ENCODE data around the gene CSGALNACT2. TPM values are rescaled to one million over a fixed set of nuclear protein-coding genes. Genes with fewer than 3 reads are reported as not detected.

The CSGALNACT2 gene
- total and polyA plus RNA-seq, 8 donors = 2.3 to 8.6 (median 4.9) TPM

GRCh38 chr10:43114088-43114742 is 24.0 kb upstream of the CSGALNACT2 start:
- H3K27me3 ChIP-seq = no peaks in the 10 kb centered on the region
- H3K4me1 ChIP-seq = no peaks in the 10 kb centered on the region
- H3K4me3 ChIP-seq = no peak overlapping the region
- H3K36me3 ChIP-seq = no peaks in the 10 kb centered on the region
- intact Hi-C loops (cut with DNase I) = loop anchor here in 1 of 3 donors (10.0 kb wide), 1 partner anchor 239 kb away; no protein-coding TSS in a partner anchor
- DNase-seq = peak in 3 of 6 donors; percentile 5 to 50 (median 48)
- H3K9me3 ChIP-seq = no peaks in the 10 kb centered on the region
- no peak for FAIRE-seq
- ATAC-seq = no peak
- TF ChIP-seq CTCF (IDR thresholded peaks at IDR 0.05) = no peak
- 83 to 92% methylated on average over 24 of the region's 24 CpGs for WGBS, 2 donors
- H3K27ac ChIP-seq = no peak overlapping the region

GRCh38 chr10:43114743-43115611 is 23.3 kb upstream of the CSGALNACT2 start:
- Histone ChIP-seq H3K4me3 (no peak overlapping the region), H3K27me3 (no peaks in the 10 kb centered on the region), H3K4me1 (no peaks in the 10 kb centered on the region), H3K27ac (no peak overlapping the region), H3K9me3 (no peaks in the 10 kb centered on the region), H3K36me3 (no peaks in the 10 kb centered on the region)
- no peak for FAIRE-seq
- ATAC-seq = no peak
- DNase-seq = peak in 1 of 6 donors; percentile 8
- no peak for TF ChIP-seq CTCF (IDR thresholded peaks at IDR 0.05)
- intact Hi-C loops (cut with DNase I) = loop anchor here in 1 of 3 donors (10.0 kb wide), 1 partner anchor 240 kb away; no protein-coding TSS in a partner anchor
- 76 to 82% methylated on average over 17 of the region's 17 CpGs for WGBS, 2 donors

- DNase-seq (peak in 2 of 6 donors; percentile 5 to 35), FAIRE-seq (no peak), ATAC-seq (no peak)
- no peaks in the 10 kb centered on the region for H3K27me3 ChIP-seq
- H3K36me3 ChIP-seq = no peaks in the 10 kb centered on the region
- no peaks in the 10 kb centered on the region for H3K9me3 ChIP-seq
- H3K27ac ChIP-seq = no peak overlapping the region
- H3K4me3 ChIP-seq = no peak overlapping the region
- WGBS, 2 donors = 85 to 95% methylated on average over 9 to 10 of the region's 10 CpGs
- intact Hi-C loops (cut with DNase I) = loop anchor here in 1 of 3 donors (10.0 kb wide), 1 partner anchor 241 kb away; no protein-coding TSS in a partner anchor
- TF ChIP-seq CTCF (IDR thresholded peaks at IDR 0.05) = no peak
- no peaks in the 10 kb centered on the region for H3K4me1 ChIP-seq
Measured at GRCh38 chr10:43115881-43116595, 22.2 kb upstream of the CSGALNACT2 start.

- no peaks in the 10 kb centered on the region for H3K4me1 ChIP-seq
- H3K36me3 ChIP-seq = no peaks in the 10 kb centered on the region
- H3K27ac ChIP-seq = no peak overlapping the region
- H3K9me3 ChIP-seq = no peaks in the 10 kb centered on the region
- no peak overlapping the region for H3K4me3 ChIP-seq
- no peaks in the 10 kb centered on the region for H3K27me3 ChIP-seq
- intact Hi-C loops (cut with DNase I) = loop anchor here in 1 of 3 donors (10.0 kb wide), 1 partner anchor 242 kb away; no protein-coding TSS in a partner anchor
- FAIRE-seq (no peak), DNase-seq (no peak), ATAC-seq (no peak)
- no peak for TF ChIP-seq CTCF (IDR thresholded peaks at IDR 0.05)
- WGBS, 2 donors = 73 to 75% methylated on average over 10 of the region's 10 CpGs
Measured at GRCh38 chr10:43116596-43116995, 21.6 kb upstream of the CSGALNACT2 start.
